Measurements from ENCODE around the gene CPSF7. TPM values are rescaled to one million over a fixed set of nuclear protein-coding genes. Genes with fewer than 3 reads are reported as not detected.

CPSF7 gene
- total RNA-seq, 4 donors from 2014 or later = 43.6 to 65.1 (median 53.7) TPM

GRCh38 chr11:61404103-61404502 lies 25.7 kb downstream of the CPSF7 start:
- intact Hi-C loops (cut with DNase I; ENCODE audit: low total_unique reads) = no loop called here
- peaks cover 0 to 63% (median 24%) of the 10 kb centered on the region in 4 donors for H3K36me3 ChIP-seq
- no peaks in the 10 kb centered on the region for H3K4me1 ChIP-seq
- no peak overlapping the region for H3K4me3 ChIP-seq
- H3K27ac ChIP-seq = no peak overlapping the region
- H3K27me3 ChIP-seq = no peaks in the 10 kb centered on the region
- WGBS, 2 donors (ENCODE audit: low coverage in 1 of 2) = 88% methylated on average over 5 of the region's 5 CpGs; no CpG with 5 or more reads in 1 of the 2 donors
- TF ChIP-seq CTCF (IDR thresholded peaks at IDR 0.05) (no peak), POLR2A (IDR thresholded peaks at IDR 0.05) (no peak), EP300 (IDR thresholded peaks at IDR 0.05; ENCODE audit: low read depth) (no peak), POLR2AphosphoS5 (IDR thresholded peaks at IDR 0.05) (no peak)
- DNase-seq = no peak
- in situ Hi-C loops (cut with MboI; ENCODE audit: low pct_ligation_motif_present in 1 of 4, low pct_unique_long_range_greater_than_20kb in 1 of 4, low sequenced_read_pairs in 3 of 4) = no loop called here
- H3K9me3 ChIP-seq = no peaks in the 10 kb centered on the region

GRCh38 chr11:61403658-61404057 lies 26.1 kb downstream of the CPSF7 start:
- 100% methylated on average over 1 of the region's 1 CpG; no CpG with 5 or more reads in 1 of the 2 donors for WGBS, 2 donors (ENCODE audit: low coverage in 1 of 2)
- Histone ChIP-seq H3K9me3 (no peaks in the 10 kb centered on the region), H3K4me3 (no peak overlapping the region), H3K36me3 (peaks cover 0 to 58% (median 22%) of the 10 kb centered on the region in 4 donors), H3K27ac (no peak overlapping the region), H3K4me1 (no peaks in the 10 kb centered on the region), H3K27me3 (no peaks in the 10 kb centered on the region)
- in situ Hi-C loops (cut with MboI; ENCODE audit: low pct_ligation_motif_present in 1 of 4, low pct_unique_long_range_greater_than_20kb in 1 of 4, low sequenced_read_pairs in 3 of 4) (no loop called here), intact Hi-C loops (cut with DNase I; ENCODE audit: low total_unique reads) (no loop called here)
- DNase-seq = no peak
- TF ChIP-seq POLR2AphosphoS5 (IDR thresholded peaks at IDR 0.05) (no peak), EP300 (IDR thresholded peaks at IDR 0.05; ENCODE audit: low read depth) (no peak), CTCF (IDR thresholded peaks at IDR 0.05) (no peak), POLR2A (IDR thresholded peaks at IDR 0.05) (no peak)

- intact Hi-C loops (cut with DNase I; ENCODE audit: low total_unique reads) = no loop called here
Measured at GRCh38 chr11:61401573-61401972, 28.2 kb downstream of the CPSF7 start.

GRCh38 chr11:61401173-61401572 lies 28.6 kb downstream of the CPSF7 start:
- Histone ChIP-seq H3K4me1 (no peaks in the 10 kb centered on the region), H3K27me3 (no peaks in the 10 kb centered on the region), H3K9me3 (no peaks in the 10 kb centered on the region), H3K27ac (no peak overlapping the region), H3K36me3 (peaks cover 0 to 49% (median 18%) of the 10 kb centered on the region in 4 donors), H3K4me3 (no peak overlapping the region)
- intact Hi-C loops (cut with DNase I; ENCODE audit: low total_unique reads) = no loop called here
- TF ChIP-seq EP300 (IDR thresholded peaks at IDR 0.05; ENCODE audit: low read depth) (no peak), POLR2AphosphoS5 (IDR thresholded peaks at IDR 0.05) (no peak), CTCF (IDR thresholded peaks at IDR 0.05) (no peak), POLR2A (IDR thresholded peaks at IDR 0.05) (no peak)
- in situ Hi-C loops (cut with MboI; ENCODE audit: low pct_ligation_motif_present in 1 of 4, low pct_unique_long_range_greater_than_20kb in 1 of 4, low sequenced_read_pairs in 3 of 4) = no loop called here
- no peak for DNase-seq
- 88% methylated on average over 2 of the region's 2 CpGs; no CpG with 5 or more reads in 1 of the 2 donors for WGBS, 2 donors (ENCODE audit: low coverage in 1 of 2)

More at GRCh38 chr11:61401573-61401972, 28.2 kb downstream of the CPSF7 start:
- WGBS, 2 donors (ENCODE audit: low coverage in 1 of 2) = 95 to 100% methylated on average over 1 to 2 of the region's 2 CpGs
- Histone ChIP-seq H3K9me3 (no peaks in the 10 kb centered on the region), H3K4me1 (no peaks in the 10 kb centered on the region), H3K4me3 (no peak overlapping the region), H3K36me3 (peaks cover 0 to 45% (median 20%) of the 10 kb centered on the region in 4 donors), H3K27ac (no peak overlapping the region), H3K27me3 (no peaks in the 10 kb centered on the region)
- in situ Hi-C loops (cut with MboI; ENCODE audit: low pct_ligation_motif_present in 1 of 4, low pct_unique_long_range_greater_than_20kb in 1 of 4, low sequenced_read_pairs in 3 of 4) = no loop called here
- TF ChIP-seq POLR2A (IDR thresholded peaks at IDR 0.05) (no peak), EP300 (IDR thresholded peaks at IDR 0.05; ENCODE audit: low read depth) (no peak), CTCF (IDR thresholded peaks at IDR 0.05) (no peak), POLR2AphosphoS5 (IDR thresholded peaks at IDR 0.05) (no peak)
- no peak for DNase-seq

Measured in transverse colon (tissue), 4 donors.